ENCODE results near the gene HOXD8.
A peak's percentile ranks its signal among the peaks of the same experiment; 100 is the strongest.

The HOXD8 gene

DNA sequence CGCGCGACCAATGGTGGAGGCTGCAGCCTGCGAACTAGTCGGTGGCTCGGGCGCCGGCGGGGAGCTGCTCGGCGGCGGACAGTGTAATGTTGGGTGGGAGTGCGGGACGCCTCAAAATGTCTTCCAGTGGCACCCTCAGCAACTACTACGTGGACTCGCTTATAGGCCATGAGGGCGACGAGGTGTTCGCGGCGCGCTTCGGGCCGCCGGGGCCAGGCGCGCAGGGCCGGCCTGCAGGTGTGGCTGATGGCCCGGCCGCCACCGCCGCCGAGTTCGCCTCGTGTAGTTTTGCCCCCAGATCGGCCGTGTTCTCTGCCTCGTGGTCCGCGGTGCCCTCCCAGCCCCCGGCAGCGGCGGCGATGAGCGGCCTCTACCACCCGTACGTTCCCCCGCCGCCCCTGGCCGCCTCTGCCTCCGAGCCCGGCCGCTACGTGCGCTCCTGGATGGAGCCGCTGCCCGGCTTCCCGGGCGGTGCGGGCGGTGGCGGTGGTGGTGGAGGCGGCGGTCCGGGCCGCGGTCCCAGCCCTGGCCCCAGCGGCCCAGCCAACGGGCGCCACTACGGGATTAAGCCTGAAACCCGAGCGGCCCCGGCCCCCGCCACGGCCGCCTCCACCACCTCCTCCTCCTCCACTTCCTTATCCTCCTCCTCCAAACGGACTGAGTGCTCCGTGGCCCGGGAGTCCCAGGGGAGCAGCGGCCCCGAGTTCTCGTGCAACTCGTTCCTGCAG, 6.7 kb upstream of the HOXD8 start, which contains the start of gene HOXD9:
TSS of gene HOXD9 (plus strand) at position 37 of the 728 bp plus-strand sequence. CDS start at position 87, 50 bp downstream.
- Histone ChIP-seq H3K4me3 (ENCODE audit: low read length) (peak within 1 kb of the TSS; percentile 31; the same call in 1 of the 2 replicates), H3K9me3 (ENCODE audit: insufficient read depth, low read depth, low read length) (peaks cover 7% of the 10 kb centered on the region; the same call in 1 of the 2 replicates), H3K27ac (ENCODE audit: low read length) (no peak within 1 kb of the TSS), H3K36me3 (ENCODE audit: insufficient read depth, low read depth, low read length) (no peaks in the 10 kb centered on the region), H3K4me1 (ENCODE audit: insufficient read depth, low read length) (no peaks in the 10 kb centered on the region), H3K27me3 (ENCODE audit: insufficient read depth, low read length) (peaks cover 100% of the 10 kb centered on the region), H3K9ac (ENCODE audit: low read depth, low read length) (no peak within 1 kb of the TSS)

GRCh38 chr2:176123411-176124109, 5.9 kb upstream of the HOXD8 start:
- peaks cover 100% of the 10 kb centered on the region for H3K27me3 ChIP-seq (ENCODE audit: insufficient read depth, low read length)
- H3K9ac ChIP-seq (ENCODE audit: low read depth, low read length) = no peak overlapping the region
- H3K4me3 ChIP-seq (ENCODE audit: low read length) = no peak overlapping the region
- peaks cover 7% of the 10 kb centered on the region; the same call in 1 of the 2 replicates for H3K9me3 ChIP-seq (ENCODE audit: insufficient read depth, low read depth, low read length)
- no peak overlapping the region for H3K27ac ChIP-seq (ENCODE audit: low read length)
- H3K36me3 ChIP-seq (ENCODE audit: insufficient read depth, low read depth, low read length) = no peaks in the 10 kb centered on the region
- no peaks in the 10 kb centered on the region for H3K4me1 ChIP-seq (ENCODE audit: insufficient read depth, low read length)

GRCh38 chr2:176124110-176124946, 5.2 kb upstream of the HOXD8 start:
- H3K36me3 ChIP-seq (ENCODE audit: insufficient read depth, low read depth, low read length) = no peaks in the 10 kb centered on the region
- no peak overlapping the region for H3K4me3 ChIP-seq (ENCODE audit: low read length)
- H3K27me3 ChIP-seq (ENCODE audit: insufficient read depth, low read length) = peaks cover 100% of the 10 kb centered on the region
- H3K27ac ChIP-seq (ENCODE audit: low read length) = no peak overlapping the region
- no peaks in the 10 kb centered on the region for H3K4me1 ChIP-seq (ENCODE audit: insufficient read depth, low read length)
- no peak overlapping the region for H3K9ac ChIP-seq (ENCODE audit: low read depth, low read length)
- H3K9me3 ChIP-seq (ENCODE audit: insufficient read depth, low read depth, low read length) = peaks cover 7% of the 10 kb centered on the region; the same call in 1 of the 2 replicates

- Histone ChIP-seq H3K27ac (ENCODE audit: low read length) (no peak overlapping the region), H3K4me1 (ENCODE audit: insufficient read depth, low read length) (no peaks in the 10 kb centered on the region), H3K9ac (ENCODE audit: low read depth, low read length) (no peak overlapping the region), H3K36me3 (ENCODE audit: insufficient read depth, low read depth, low read length) (no peaks in the 10 kb centered on the region), H3K4me3 (ENCODE audit: low read length) (no peak overlapping the region), H3K27me3 (ENCODE audit: insufficient read depth, low read length) (peaks cover 100% of the 10 kb centered on the region), H3K9me3 (ENCODE audit: insufficient read depth, low read depth, low read length) (peaks cover 7% of the 10 kb centered on the region; the same call in 1 of the 2 replicates)
These were observed 4.3 kb upstream of the HOXD8 start for GRCh38 chr2:176124947-176125771.

- H3K27me3 ChIP-seq (ENCODE audit: insufficient read depth, low read length) = peaks cover 100% of the 10 kb centered on the region
- H3K36me3 ChIP-seq (ENCODE audit: insufficient read depth, low read depth, low read length) = no peaks in the 10 kb centered on the region
- H3K4me3 ChIP-seq (ENCODE audit: low read length) = no peak overlapping the region
- no peak overlapping the region for H3K27ac ChIP-seq (ENCODE audit: low read length)
- H3K4me1 ChIP-seq (ENCODE audit: insufficient read depth, low read length) = no peaks in the 10 kb centered on the region
- H3K9me3 ChIP-seq (ENCODE audit: insufficient read depth, low read depth, low read length) = peaks cover 8% of the 10 kb centered on the region; the same call in 1 of the 2 replicates
- H3K9ac ChIP-seq (ENCODE audit: low read depth, low read length) = no peak overlapping the region
These were observed 3.8 kb upstream of the HOXD8 start for GRCh38 chr2:176125772-176126054.

DNA sequence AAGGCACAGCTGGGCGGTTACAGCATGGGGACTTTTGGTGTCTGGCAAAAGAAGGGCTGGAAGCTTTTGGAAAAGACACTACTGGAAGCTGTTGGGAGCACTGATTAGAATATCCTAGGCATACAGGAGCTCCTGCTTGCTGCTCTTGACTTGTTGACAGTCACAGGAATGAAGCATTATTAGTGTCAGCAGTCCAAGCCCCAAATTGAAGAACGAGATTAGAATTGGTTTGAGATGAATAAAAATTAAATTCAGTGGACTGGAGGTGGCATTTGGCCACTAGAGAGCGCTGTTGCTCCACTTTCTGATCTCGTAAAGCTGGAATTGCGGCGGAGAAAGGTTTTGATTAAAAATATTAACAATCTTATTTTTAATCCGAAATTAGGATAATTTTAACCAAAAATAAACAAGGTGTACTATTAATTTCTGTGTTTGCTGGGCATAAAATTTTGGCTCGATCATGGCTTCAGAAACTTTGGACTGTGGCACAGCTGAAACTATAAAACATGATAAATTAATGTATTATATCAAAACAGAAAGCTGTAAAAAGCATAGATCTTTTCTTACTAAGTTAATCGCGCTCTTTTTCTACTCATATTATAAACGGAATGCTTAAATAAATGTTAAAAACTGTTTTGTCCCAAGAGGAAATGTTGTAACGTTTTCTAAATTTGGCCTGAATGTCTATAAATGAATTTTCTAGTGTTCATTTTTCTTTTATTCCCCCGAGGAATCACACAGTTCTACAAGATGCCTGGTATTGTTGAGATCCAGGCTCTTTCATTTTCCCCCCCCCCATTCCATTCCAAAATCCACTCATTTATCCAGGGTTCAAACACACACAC, 2.4 kb upstream of the HOXD8 start:
- Histone ChIP-seq H3K4me3 (ENCODE audit: low read length) (no peak overlapping the region), H3K9ac (ENCODE audit: low read depth, low read length) (no peak overlapping the region)

DNA sequence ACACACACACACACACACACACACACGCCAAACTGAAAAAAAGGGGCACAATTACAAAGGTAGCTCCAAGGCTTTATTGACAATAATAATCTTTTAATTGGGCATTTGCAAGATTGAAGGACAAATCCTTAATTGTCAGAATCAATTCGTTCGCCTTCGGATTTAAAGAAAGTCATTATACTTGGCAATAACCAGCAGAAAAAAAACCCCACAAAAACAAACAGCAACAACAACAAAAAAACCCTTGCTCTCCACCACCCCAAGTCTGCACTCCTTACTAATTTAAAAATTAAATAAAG, 1.8 kb upstream of the HOXD8 start:
- Histone ChIP-seq H3K9ac (ENCODE audit: low read depth, low read length) (no peak overlapping the region), H3K36me3 (ENCODE audit: insufficient read depth, low read depth, low read length) (no peaks in the 10 kb centered on the region), H3K27me3 (ENCODE audit: insufficient read depth, low read length) (peaks cover 100% of the 10 kb centered on the region), H3K4me3 (ENCODE audit: low read length) (no peak overlapping the region), H3K4me1 (ENCODE audit: insufficient read depth, low read length) (no peaks in the 10 kb centered on the region; the same call in 1 of the 2 replicates), H3K9me3 (ENCODE audit: insufficient read depth, low read depth, low read length) (peaks cover 9% of the 10 kb centered on the region; the same call in 1 of the 2 replicates), H3K27ac (ENCODE audit: low read length) (no peak overlapping the region)

More for the DNA sequence above, 2.4 kb upstream of the HOXD8 start:
- Histone ChIP-seq H3K4me1 (ENCODE audit: insufficient read depth, low read length) (no peaks in the 10 kb centered on the region; the same call in 1 of the 2 replicates), H3K27ac (ENCODE audit: low read length) (no peak overlapping the region), H3K36me3 (ENCODE audit: insufficient read depth, low read depth, low read length) (no peaks in the 10 kb centered on the region), H3K9me3 (ENCODE audit: insufficient read depth, low read depth, low read length) (peaks cover 9% of the 10 kb centered on the region; the same call in 1 of the 2 replicates), H3K27me3 (ENCODE audit: insufficient read depth, low read length) (peaks cover 100% of the 10 kb centered on the region)

DNA sequence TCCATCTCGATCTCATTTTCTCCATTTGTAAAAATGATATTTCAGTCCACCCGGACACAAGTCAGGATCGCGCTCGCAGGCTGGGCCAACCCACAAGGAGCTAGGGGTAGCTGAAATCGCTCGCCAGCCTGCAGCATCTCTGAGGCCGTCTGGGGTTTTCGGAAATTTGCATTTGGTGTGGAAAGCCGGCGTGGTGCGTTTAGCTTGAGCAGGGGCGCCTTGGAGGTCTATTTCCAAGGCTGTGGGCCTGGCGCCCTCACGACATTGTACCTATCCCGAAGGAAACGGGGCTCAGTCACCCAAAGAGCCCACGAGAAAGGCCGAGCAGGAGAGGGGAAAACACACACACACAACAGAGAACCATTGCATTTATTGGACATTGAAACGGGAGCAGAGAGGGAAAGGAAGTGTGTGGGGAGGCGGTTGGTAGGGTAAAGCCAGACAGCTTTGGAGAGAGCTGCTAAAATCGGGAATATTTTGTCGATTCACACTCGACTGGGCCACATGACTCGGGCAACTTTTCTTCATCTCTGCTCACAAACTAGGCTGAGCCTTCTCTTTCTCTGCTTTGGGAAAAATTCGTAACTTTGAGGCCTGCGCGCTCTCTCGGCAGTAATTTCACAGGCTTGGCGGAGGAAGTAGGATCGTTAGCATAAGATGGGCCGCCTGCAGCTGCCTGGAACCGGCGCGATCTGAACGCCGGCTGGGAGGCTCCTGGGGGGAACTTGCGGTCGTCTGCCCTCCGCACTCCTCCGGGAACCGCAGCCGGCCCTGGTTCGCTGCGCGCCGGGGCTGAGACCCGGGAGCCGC, 1.1 kb upstream of the HOXD8 start:
- Histone ChIP-seq H3K27ac (ENCODE audit: low read length) (no peak overlapping the region), H3K4me1 (ENCODE audit: insufficient read depth, low read length) (no peaks in the 10 kb centered on the region; the same call in 1 of the 2 replicates)

GRCh38 chr2:176129813-176130146, 275 bp downstream of the HOXD8 start:
- H3K27me3 ChIP-seq (ENCODE audit: insufficient read depth, low read length) = peaks cover 100% of the 10 kb centered on the region
- no peak overlapping the region for H3K27ac ChIP-seq (ENCODE audit: low read length)
- no peaks in the 10 kb centered on the region; the same call in 1 of the 2 replicates for H3K4me1 ChIP-seq (ENCODE audit: insufficient read depth, low read length)
- H3K4me3 ChIP-seq (ENCODE audit: low read length) = no peak overlapping the region
- H3K36me3 ChIP-seq (ENCODE audit: insufficient read depth, low read depth, low read length) = no peaks in the 10 kb centered on the region
- peaks cover 2% of the 10 kb centered on the region; the same call in 1 of the 2 replicates for H3K9me3 ChIP-seq (ENCODE audit: insufficient read depth, low read depth, low read length)
- H3K9ac ChIP-seq (ENCODE audit: low read depth, low read length) = no peak overlapping the region

More for the DNA sequence above, 1.1 kb upstream of the HOXD8 start:
- Histone ChIP-seq H3K4me3 (ENCODE audit: low read length) (0 out of 2 replicates have a peak overlapping the region, but pooled peaks have one; percentile 6), H3K9ac (ENCODE audit: low read depth, low read length) (no peak overlapping the region), H3K36me3 (ENCODE audit: insufficient read depth, low read depth, low read length) (no peaks in the 10 kb centered on the region), H3K27me3 (ENCODE audit: insufficient read depth, low read length) (peaks cover 100% of the 10 kb centered on the region), H3K9me3 (ENCODE audit: insufficient read depth, low read depth, low read length) (peaks cover 7% of the 10 kb centered on the region; the same call in 1 of the 2 replicates)

All from iPS-20b (cell line).